ENCODE measurements around the gene RDH11.

The RDH11 gene

GRCh38 chr14:67645414-67645813 is 50.1 kb downstream of the RDH11 start:
- no peak for DNase-seq

GRCh38 chr14:67644428-67644827 is 51.1 kb downstream of the RDH11 start:
- no peak for DNase-seq

DNA sequence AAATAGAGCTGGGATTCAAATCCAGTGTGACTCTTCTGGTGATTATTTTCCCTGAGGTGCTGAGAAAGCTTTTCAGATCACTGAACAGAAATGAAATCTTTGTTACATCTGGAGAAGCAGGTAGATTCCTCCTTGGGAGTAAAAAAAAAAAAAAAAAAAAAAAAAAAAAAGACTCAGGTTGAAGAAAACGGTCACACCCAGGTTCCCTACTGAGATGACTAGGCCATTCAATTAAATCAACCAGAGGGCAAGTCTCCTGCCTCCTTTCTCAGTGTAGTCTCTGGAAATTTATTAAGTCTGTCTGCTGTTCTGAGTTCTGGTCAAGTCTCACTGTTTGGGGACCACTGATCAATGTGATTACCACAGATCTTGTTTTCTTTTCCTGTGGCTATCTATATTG is 51.9 kb downstream of the RDH11 start:
- DNase-seq, result no peak

- DNase-seq, result no peak
Measured at GRCh38 chr14:67641902-67642749, 53.4 kb downstream of the RDH11 start.

DNA sequence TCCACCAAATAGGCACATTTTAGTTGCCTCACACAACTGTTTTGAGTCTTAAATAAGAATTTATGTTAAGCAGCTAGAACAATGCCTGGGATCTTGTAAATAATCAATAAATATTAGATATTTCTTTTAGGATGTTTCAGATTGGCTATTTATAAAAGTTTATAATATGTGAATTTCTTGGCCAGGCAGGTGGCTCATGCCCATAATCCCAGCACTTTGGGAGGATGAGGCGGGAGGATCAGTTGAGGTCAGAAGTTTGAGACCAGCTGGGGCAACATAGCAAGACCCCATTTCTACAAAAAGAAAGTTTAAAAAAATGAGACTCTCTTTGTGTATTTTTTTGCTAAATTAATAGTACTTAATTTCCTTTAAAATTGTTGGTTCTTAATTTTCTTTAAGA is 54.1 kb downstream of the RDH11 start:
- no peak for DNase-seq

DNA sequence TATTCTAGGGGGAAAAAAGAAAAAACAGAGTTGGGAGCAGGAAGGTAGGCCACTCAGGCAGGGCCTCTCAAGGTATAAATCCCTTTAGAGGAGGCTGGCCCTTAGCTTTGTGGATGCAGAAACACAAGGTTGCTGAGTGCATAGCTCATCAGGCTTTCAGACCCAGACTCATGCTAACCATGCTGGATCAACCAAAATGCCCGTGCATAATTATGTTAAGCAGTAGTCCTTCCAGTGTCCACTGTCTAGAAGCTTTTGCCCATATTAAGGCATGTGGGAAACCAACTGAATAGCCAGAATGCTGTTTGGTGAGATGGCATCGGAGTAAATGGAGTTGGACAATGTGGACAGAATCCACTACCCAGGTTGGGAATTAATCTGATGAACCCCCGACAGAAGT is 56.9 kb downstream of the RDH11 start:
- DNase-seq, result no peak

GRCh38 chr14:67636361-67636919 is 59.1 kb downstream of the RDH11 start:
- no peak for DNase-seq

DNA sequence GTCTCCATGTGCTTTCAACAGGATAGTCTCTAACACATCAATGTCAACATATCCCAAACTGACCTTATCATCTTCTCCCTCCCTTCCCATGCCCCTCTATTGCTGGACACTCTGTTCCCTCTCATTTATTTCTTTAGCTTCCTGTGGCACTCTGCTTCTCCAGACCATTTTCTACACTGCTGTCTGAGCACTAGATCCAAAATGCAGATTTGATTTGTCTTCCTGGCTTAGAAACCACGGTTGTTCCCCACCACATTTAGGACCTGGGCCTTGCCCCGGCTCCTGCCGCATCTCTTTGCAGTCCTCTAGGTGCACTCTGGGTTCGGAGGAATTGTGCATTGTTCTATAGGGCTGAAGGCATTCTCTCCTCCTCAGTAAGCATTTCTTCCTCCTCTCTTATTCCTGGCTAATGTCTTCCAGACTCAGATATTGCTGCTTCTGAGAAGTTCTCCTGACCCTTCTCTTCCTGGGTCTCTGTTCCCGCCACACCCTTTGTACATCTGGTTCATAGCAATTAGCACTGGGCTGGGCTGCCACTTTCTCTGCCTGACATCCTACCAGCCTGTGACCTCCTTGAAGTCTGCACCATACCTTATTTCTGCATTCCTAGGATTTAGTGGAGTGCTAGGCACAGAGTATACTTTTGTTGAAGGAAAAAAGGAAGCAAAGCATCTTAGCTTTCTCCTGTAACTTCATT is 62.0 kb downstream of the RDH11 start:
- no peak for DNase-seq

GRCh38 chr14:67630938-67631337 is 64.6 kb downstream of the RDH11 start:
- DNase-seq, result no peak

- DNase-seq, result no peak
Measured at GRCh38 chr14:67630186-67630585, 65.4 kb downstream of the RDH11 start.

DNA sequence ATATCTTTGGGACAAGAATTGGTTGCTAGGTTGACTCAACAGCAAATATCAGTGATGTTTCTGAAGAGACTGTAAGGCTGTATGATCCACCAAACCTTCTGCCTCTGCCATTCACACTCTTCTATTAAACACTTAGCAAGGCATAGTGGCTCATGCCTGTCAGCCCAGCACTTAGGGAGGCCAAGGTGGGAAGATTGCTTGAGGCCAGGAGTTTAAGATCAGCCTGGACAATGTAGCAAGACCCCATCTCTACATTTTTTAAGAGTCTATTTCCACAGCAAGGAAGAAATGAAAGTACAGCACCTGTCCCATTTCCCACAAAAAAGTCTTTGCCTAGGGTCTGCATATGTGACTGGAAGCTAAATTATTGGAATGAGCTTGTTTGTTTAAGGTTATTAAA is 68.0 kb downstream of the RDH11 start:
- no peak for DNase-seq

All from inflammatory macrophage treated with lipopolysaccharide for 1 hour (primary cell).